Stimulated activated CD4-positive, alpha-beta T cell treated with anti-CD3 and anti-CD28 coated beads, Interleukin-12 subunit alpha, Interleukin-12 subunit beta, amount 100 ng/mL, for 24 hours (primary cell): Measurements from ENCODE around the gene TOR1B.

Experiments used
- DNase-seq, 2 experiments: peaks; one replicate each; pipeline ENCODE4 v3.0.0-alpha.2; 2020; ENCODE audit warnings: low read depth in 2 of 2

TOR1B gene

GRCh38 chr9:129845373-129845772, 42.4 kb downstream of the TOR1B start:
- no peak for DNase-seq

- no peak for DNase-seq
Measured at GRCh38 chr9:129848712-129849441, 45.9 kb downstream of the TOR1B start.

DNA sequence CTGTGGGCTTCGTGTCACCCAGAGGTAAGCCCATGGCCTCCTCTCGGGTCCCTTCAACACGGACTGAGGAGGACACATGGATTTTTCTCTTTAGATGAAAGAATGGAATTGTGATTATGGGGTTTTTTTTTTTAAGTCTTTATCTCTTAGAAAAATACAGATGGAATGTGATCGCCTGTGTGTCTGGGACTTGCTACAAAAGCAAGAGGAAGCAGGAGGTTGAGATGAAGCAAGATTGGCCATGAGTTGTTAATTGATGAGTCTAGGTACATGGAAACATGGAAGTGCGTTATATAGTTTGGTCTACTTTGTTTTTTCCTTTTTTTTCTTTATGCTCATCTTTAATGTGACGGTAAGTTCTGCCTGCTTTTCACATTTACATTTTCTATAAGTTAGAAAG, 46.9 kb downstream of the TOR1B start:
- DNase-seq: no peak

- no peak for DNase-seq
Measured at GRCh38 chr9:129850821-129851550, 48.0 kb downstream of the TOR1B start.

GRCh38 chr9:129851821-129852220, 48.8 kb downstream of the TOR1B start:
- DNase-seq: no peak

- DNase-seq: no peak
Measured at GRCh38 chr9:129852579-129852978, 49.6 kb downstream of the TOR1B start.

GRCh38 chr9:129853614-129854013, 50.6 kb downstream of the TOR1B start:
- DNase-seq: no peak

- DNase-seq: no peak
Measured at GRCh38 chr9:129854588-129855110, 51.7 kb downstream of the TOR1B start.

GRCh38 chr9:129857207-129857606, 54.2 kb downstream of the TOR1B start:
- no peak for DNase-seq

DNA sequence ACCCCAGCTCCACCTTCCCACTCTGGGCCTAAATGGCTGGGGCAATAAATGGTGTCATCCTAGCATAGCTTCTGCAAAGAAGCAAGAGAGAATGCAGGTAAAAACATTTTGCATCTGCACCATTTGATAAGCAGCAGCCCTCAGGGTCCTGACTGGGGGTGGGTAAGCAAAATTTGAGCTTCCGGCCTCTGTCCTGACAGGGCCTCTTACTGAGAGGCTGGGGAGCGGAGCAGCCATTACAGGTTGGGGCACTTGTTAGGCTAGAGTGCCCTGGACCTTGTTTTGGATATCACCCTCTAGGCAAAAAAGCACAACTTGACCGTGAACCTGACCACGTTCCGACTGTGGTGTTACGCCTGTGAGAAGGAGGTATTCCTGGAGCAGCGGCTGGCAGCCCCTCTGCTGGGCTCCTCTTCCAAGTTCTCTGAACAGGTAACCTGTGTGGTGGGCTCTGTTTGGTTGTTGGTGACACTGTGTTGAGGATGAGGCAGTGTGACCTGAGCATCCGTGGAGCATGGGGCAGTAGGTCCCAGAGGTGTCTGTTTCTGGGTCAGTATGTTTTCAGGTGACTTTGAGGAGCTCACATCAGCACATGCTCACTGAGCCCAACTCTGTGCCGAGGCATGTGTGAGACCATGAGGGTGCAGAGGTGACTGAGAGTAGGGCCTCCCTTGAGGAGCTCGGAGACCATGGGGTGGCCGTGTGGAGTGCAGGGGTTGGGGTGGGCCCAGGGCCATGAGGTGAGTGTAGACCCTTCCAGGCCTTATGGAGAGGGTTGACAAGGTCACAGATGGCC, 55.4 kb downstream of the TOR1B start:
- DNase-seq: no peak
